CD8-positive, alpha-beta memory T cell (primary cell): ENCODE data around the gene ITGB4. TPM values are rescaled to one million over a fixed set of nuclear protein-coding genes. Genes with fewer than 3 reads are reported as not detected.

Source experiments
- CTCF ChIA-PET: fragments of 350-600 bp; sonication (Branson Sonifier 250); formaldehyde crosslinking; loops from one replicate; lab custom pipeline; 2021; ENCODE audit warnings: antibody characterized with exemption; lab: Charles Lee
- POLR2A ChIA-PET: fragments of 350-600 bp; sonication (Branson Sonifier 250); formaldehyde crosslinking; loops from one replicate; lab custom pipeline; 2021; ENCODE audit warnings: antibody characterized with exemption; lab: Charles Lee
- DNase-seq, 5 donors: peaks; one replicate each; pipeline versions ENCODE4 v3.0.0 to v3.0.0-alpha.2; 2020 to 2022; ENCODE audit warnings: mixed read lengths in 1 of 5
- H3K27ac ChIP-seq: one replicate; pipeline ENCODE4 v1.7.0; 2013; ENCODE audit warnings: low read depth, mild to moderate bottlenecking, low read length, moderate library complexity
- H3K27me3 ChIP-seq: 2 replicates; pipeline ENCODE4 v1.7.0; 2013; ENCODE audit warnings: low read length, mild to moderate bottlenecking; ENCODE audit not compliant: insufficient read depth, poor library complexity, severe bottlenecking
- H3K36me3 ChIP-seq: 2 replicates; pipeline ENCODE4 v1.7.0; 2013; ENCODE audit warnings: mild to moderate bottlenecking, low read length, moderate library complexity; ENCODE audit not compliant: insufficient read depth
- H3K4me1 ChIP-seq: 2 replicates; pipeline ENCODE4 v1.7.0; 2013; ENCODE audit warnings: mild to moderate bottlenecking, low read length, moderate library complexity; ENCODE audit not compliant: insufficient read depth
- H3K4me3 ChIP-seq: 2 replicates; pipeline ENCODE4 v1.7.0; 2013; ENCODE audit warnings: mild to moderate bottlenecking, low read length
- H3K9me3 ChIP-seq: 2 replicates; pipeline ENCODE4 v1.7.0; 2013; ENCODE audit warnings: mild to moderate bottlenecking, low read length
- H3K27ac Mint-ChIP-seq, 8 donors: one replicate each; pipeline ENCODE4 v1.8.0; 2020 to 2021; ENCODE audit warnings: mixed read lengths in 8 of 8, mild to moderate bottlenecking in 6 of 8, inconsistent platforms in 3 of 8, moderate library complexity in 3 of 8
- H3K27me3 Mint-ChIP-seq, 2 donors: one replicate each; pipeline ENCODE4 v1.8.0; 2020 to 2021; ENCODE audit warnings: mixed read lengths in 2 of 2, mild to moderate bottlenecking in 1 of 2, moderate library complexity in 1 of 2
- H3K36me3 Mint-ChIP-seq, 3 donors: one replicate each; pipeline ENCODE4 v1.8.0; 2020 to 2021; ENCODE audit warnings: mixed read lengths in 3 of 3, inconsistent platforms in 1 of 3, mild to moderate bottlenecking in 1 of 3
- H3K4me1 Mint-ChIP-seq, 3 donors: one replicate each; pipeline ENCODE4 v1.8.0; 2020 to 2021; ENCODE audit warnings: mixed read lengths in 3 of 3, inconsistent platforms in 1 of 3, mild to moderate bottlenecking in 1 of 3
- H3K4me3 Mint-ChIP-seq, 7 donors: one replicate each; pipeline ENCODE4 v1.8.0; 2020 to 2021; ENCODE audit warnings: mixed read lengths in 7 of 7, mild to moderate bottlenecking in 6 of 7, moderate library complexity in 4 of 7, inconsistent platforms in 2 of 7
- H3K9me3 Mint-ChIP-seq, 5 donors: one replicate each; pipeline ENCODE4 v1.8.0; 2020 to 2022; ENCODE audit warnings: mixed read lengths in 5 of 5, mild to moderate bottlenecking in 3 of 5, moderate library complexity in 2 of 5, inconsistent platforms in 1 of 5
- polyA plus RNA-seq: library from polyadenylated mRNA; unstranded; fragments of 300-500 nt; fragmentation: Illumina TruSeq; gene quantifications from one replicate; pipeline ENCODE4 v1.2.3, GENCODE V29; 2021
- total RNA-seq, 2 experiments: library from RNA; stranded (reverse); gene quantifications; one replicate each; pipeline ENCODE4 v1.2.3, GENCODE V29; 2021

The ITGB4 gene
- total and polyA plus RNA-seq, 3 experiments from 2014 or later, result 1.5 to 2.1 (median 1.8) TPM

DNA sequence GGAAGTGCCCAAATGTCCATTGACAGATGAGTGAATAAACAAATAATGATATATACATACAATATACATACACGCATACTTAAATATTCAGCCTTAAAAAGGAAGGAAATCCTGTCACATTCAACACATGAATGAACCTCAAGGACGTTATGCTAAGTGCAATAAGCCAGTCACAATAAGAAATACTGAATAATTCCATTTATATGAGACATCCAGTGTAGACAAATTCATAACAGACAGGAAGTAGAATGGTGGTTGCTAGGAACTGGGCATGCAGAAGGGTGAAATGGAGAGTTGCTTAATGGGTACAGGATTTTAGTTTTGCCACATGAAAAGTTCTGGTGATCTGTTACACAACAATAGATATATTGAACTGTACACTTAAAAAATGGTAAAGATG is 8.8 kb upstream of the ITGB4 start:
- Histone ChIP-seq H3K27me3 (peaks cover 4% of the 10 kb centered on the region), H3K27ac (no peak overlapping the region), H3K4me3 (no peak overlapping the region), H3K9me3 (no peaks in the 10 kb centered on the region), H3K4me1 (no peaks in the 10 kb centered on the region), H3K36me3 (no peaks in the 10 kb centered on the region)
- Mint-ChIP-seq H3K4me1 (no peaks in the 10 kb centered on the region), H3K4me3 (no peak overlapping the region), H3K27me3 (peaks cover 3 to 13% of the 10 kb centered on the region in 2 donors), H3K36me3 (peaks cover 0 to 15% (median 3%) of the 10 kb centered on the region in 3 donors), H3K27ac (no peak overlapping the region), H3K9me3 (no peaks in the 10 kb centered on the region)
- no peak for DNase-seq
- CTCF ChIA-PET, result no interaction called here
- POLR2A ChIA-PET, result no interaction called here

DNA sequence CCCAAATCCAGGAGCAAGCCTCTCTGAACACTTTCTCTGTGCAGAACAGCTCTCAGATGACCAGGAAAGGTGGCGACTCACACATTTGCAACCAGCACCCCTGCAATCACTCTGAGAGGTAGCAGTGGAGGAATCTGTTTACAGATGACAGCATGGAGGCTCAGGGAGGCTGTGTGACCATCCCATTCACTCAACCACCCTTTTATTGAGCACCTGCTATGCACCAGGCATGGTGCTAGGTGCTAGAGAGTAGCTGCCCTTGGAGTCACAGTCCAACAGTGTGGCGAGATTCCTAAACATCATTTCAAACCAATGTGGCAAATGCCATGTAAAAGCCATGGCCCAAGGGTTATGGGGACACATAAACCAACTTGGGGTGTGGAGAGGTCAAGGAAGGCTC is 1.5 kb upstream of the ITGB4 start:
- H3K27me3 Mint-ChIP-seq, result peaks cover 4 to 11% of the 10 kb centered on the region in 2 donors
- POLR2A ChIA-PET, result no interaction called here
- H3K4me1 Mint-ChIP-seq, result peaks cover 4 to 5% (median 4%) of the 10 kb centered on the region in 3 donors
- no peaks in the 10 kb centered on the region for H3K36me3 Mint-ChIP-seq
- H3K36me3 ChIP-seq, result no peaks in the 10 kb centered on the region
- no peaks in the 10 kb centered on the region for H3K9me3 ChIP-seq
- no peak overlapping the region for H3K27ac Mint-ChIP-seq
- H3K4me1 ChIP-seq, result no peaks in the 10 kb centered on the region
- CTCF ChIA-PET, result interaction anchor here (2.7 kb wide), 1 partner anchor 86 kb away, joined by 10 read pairs; the partner anchor contains the start of gene SMIM5
- no peak overlapping the region for H3K4me3 ChIP-seq
- H3K27me3 ChIP-seq, result peaks cover 4% of the 10 kb centered on the region
- H3K4me3 Mint-ChIP-seq, result peak overlapping the region in 6 of 7 donors; percentile 29 to 84 (median 76)
- H3K9me3 Mint-ChIP-seq, result no peaks in the 10 kb centered on the region
- no peak overlapping the region for H3K27ac ChIP-seq
- no peak for DNase-seq

DNA sequence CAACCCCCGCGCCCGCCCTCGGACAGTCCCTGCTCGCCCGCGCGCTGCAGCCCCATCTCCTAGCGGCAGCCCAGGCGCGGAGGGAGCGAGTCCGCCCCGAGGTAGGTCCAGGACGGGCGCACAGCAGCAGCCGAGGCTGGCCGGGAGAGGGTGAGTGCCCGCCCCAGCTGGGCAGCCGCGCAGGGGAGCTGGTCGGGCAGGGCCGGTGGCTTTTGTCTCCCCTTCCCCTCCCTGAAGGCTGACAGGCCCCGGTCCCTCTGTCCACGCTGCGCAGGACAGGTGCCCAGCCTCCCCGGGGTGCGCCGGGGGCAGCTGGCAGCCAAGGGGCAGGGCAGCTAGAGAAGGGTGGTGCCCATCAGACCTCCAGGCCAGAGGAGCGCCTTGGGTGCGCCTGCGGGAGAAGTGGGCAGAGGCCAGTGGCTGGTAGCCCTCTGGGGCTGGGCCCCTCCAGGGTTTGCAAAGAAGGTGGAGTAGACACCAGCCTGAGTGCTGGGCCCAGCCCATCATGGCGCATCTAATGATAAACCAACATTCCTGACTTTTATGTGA is 278 bp downstream of the ITGB4 start:
- no peak overlapping the region for H3K27ac ChIP-seq
- H3K4me3 ChIP-seq, result no peak overlapping the region
- H3K9me3 ChIP-seq, result no peaks in the 10 kb centered on the region
- CTCF ChIA-PET, result interaction anchor here (3.5 kb wide), 1 partner anchor 27 kb away, joined by 19 read pairs; no protein-coding TSS in a partner anchor
- Mint-ChIP-seq H3K4me3 (peak overlapping the region in 4 of 7 donors; percentile 28 to 75 (median 54)), H3K27me3 (peaks cover 4 to 5% of the 10 kb centered on the region in 2 donors), H3K36me3 (no peaks in the 10 kb centered on the region), H3K9me3 (no peaks in the 10 kb centered on the region), H3K27ac (no peak overlapping the region), H3K4me1 (peaks cover 4 to 5% (median 4%) of the 10 kb centered on the region in 3 donors)
- no peaks in the 10 kb centered on the region for H3K4me1 ChIP-seq
- H3K36me3 ChIP-seq, result no peaks in the 10 kb centered on the region
- no peak for DNase-seq
- H3K27me3 ChIP-seq, result no peaks in the 10 kb centered on the region
- POLR2A ChIA-PET, result no interaction called here

DNA sequence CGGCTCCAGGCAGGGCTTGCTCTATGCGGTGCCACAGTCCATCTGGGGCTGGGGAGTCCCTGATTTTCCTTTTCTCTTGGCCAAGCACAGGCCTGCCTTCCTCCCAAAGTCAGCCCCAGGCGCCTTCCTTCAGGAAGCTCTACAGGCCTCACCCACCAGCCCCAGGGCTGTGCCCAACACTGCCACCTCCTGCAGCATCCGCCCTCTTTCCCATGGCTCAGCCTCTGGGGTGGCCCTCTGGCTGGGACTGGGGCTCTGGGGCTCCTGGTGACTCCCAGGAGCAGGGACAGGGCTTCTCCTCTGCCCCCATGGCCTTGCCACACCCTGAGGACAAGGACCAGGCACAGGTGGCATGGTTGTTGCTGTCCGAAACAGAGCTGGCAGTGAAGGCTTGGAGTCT is 817 bp downstream of the ITGB4 start:
- Histone ChIP-seq H3K27ac (no peak overlapping the region), H3K27me3 (no peaks in the 10 kb centered on the region), H3K36me3 (no peaks in the 10 kb centered on the region), H3K4me3 (no peak overlapping the region), H3K9me3 (no peaks in the 10 kb centered on the region), H3K4me1 (no peaks in the 10 kb centered on the region)
- no peak for DNase-seq
- peaks cover 4 to 5% (median 4%) of the 10 kb centered on the region in 3 donors for H3K4me1 Mint-ChIP-seq
- POLR2A ChIA-PET, result interaction anchor here (0.6 kb wide), 1 partner anchor 45 kb away, joined by 3 read pairs; no protein-coding TSS in a partner anchor
- peaks cover 2 to 4% of the 10 kb centered on the region in 2 donors for H3K27me3 Mint-ChIP-seq
- CTCF ChIA-PET, result interaction anchor here (3.5 kb wide), 1 partner anchor 27 kb away, joined by 19 read pairs; no protein-coding TSS in a partner anchor
- H3K27ac Mint-ChIP-seq, result peak overlapping the region in 1 of 8 donors; percentile 57
- H3K36me3 Mint-ChIP-seq, result no peaks in the 10 kb centered on the region
- no peaks in the 10 kb centered on the region for H3K9me3 Mint-ChIP-seq
- peak overlapping the region in 4 of 7 donors; percentile 28 to 75 (median 54) for H3K4me3 Mint-ChIP-seq

DNA sequence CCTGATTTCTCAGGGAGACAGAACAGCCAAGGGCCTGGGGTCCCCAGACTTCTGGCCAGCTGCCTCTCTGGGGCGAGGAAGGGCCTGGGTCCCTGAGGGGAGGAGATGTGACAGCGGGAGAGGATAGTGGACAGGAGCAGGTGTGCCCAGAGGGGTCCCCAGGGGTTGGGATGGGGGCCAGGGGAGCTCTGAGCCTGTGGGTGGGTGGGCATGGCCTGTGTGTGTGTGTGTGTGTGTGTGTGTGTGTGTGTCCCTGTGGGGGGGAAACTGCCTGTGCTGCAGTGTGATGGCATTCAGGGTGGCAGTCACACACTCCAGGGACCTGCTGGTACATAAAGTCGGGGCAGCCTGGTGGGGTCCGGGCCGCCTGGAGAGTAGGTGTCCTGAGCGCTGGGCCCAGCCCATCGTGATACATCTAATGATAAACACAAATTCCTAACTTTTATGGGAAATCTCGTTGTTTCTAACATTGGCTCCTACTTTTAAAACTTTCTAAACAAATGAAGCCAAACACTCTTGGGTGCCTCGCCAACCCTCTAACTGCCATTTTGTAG is 1.4 kb downstream of the ITGB4 start:
- Mint-ChIP-seq H3K36me3 (no peaks in the 10 kb centered on the region), H3K27ac (peak overlapping the region in 1 of 8 donors; percentile 57), H3K9me3 (no peaks in the 10 kb centered on the region), H3K4me1 (peaks cover 4 to 5% (median 4%) of the 10 kb centered on the region in 3 donors), H3K27me3 (peaks cover 0 to 4% of the 10 kb centered on the region in 2 donors), H3K4me3 (peak overlapping the region in 2 of 7 donors; percentile 32 to 48)
- no peak for DNase-seq
- ChIA-PET POLR2A (interaction anchor here (0.6 kb wide), 1 partner anchor 45 kb away, joined by 3 read pairs; no protein-coding TSS in a partner anchor), CTCF (interaction anchor here (3.5 kb wide), 1 partner anchor 26 kb away, joined by 19 read pairs; no protein-coding TSS in a partner anchor)
- no peak overlapping the region for H3K4me3 ChIP-seq
- no peaks in the 10 kb centered on the region for H3K27me3 ChIP-seq
- H3K9me3 ChIP-seq, result no peaks in the 10 kb centered on the region
- H3K4me1 ChIP-seq, result no peaks in the 10 kb centered on the region
- no peak overlapping the region for H3K27ac ChIP-seq
- H3K36me3 ChIP-seq, result no peaks in the 10 kb centered on the region

DNA sequence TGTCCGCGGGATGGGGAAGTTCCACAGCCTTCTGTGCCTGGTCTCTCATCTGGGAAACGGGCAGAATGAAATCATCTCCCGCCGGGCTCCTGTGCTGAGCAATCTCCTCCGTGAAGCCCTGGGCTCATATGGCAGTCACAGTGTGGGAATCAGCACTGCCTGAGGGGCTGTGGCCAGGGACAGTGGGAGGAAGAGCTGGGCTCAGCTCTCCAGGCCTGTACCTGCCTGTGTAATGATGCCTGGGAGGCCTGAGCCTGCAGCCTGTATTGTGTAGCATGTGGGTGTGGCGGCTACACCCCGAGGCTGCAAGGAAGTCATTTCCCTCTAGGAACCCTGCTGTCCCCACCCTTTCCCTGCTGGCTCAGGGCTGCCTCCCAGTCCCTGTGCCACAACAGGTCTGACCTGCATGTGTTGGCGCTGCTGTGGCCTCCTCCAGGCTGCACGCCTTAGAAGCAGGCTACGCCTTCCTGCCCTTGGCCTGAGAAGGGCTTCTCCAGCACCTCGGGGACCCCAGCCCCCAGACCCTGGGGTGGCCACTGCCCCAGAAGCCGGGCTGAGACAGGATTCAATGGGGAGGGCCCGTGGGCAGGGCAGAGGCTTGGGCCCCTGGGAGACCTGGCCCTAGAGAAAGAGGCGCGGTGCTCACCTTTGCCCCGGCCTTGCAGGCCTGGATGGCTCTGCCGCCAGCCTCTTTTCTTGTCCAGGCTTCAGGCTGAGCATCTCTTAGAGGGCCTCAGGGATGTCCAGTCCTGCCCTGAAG is 2.1 kb downstream of the ITGB4 start:
- peaks cover 4 to 5% (median 4%) of the 10 kb centered on the region in 3 donors for H3K4me1 Mint-ChIP-seq
- Histone ChIP-seq H3K4me3 (no peak overlapping the region), H3K36me3 (no peaks in the 10 kb centered on the region), H3K9me3 (no peaks in the 10 kb centered on the region), H3K27me3 (no peaks in the 10 kb centered on the region), H3K27ac (no peak overlapping the region), H3K4me1 (no peaks in the 10 kb centered on the region)
- ChIA-PET CTCF (interaction anchor here (3.5 kb wide), 1 partner anchor 25 kb away, joined by 19 read pairs; no protein-coding TSS in a partner anchor), POLR2A (no interaction called here)
- peak overlapping the region in 1 of 7 donors; percentile 48 for H3K4me3 Mint-ChIP-seq
- no peaks in the 10 kb centered on the region for H3K36me3 Mint-ChIP-seq
- H3K9me3 Mint-ChIP-seq, result no peaks in the 10 kb centered on the region
- DNase-seq, result no peak
- peaks cover 0 to 4% of the 10 kb centered on the region in 2 donors for H3K27me3 Mint-ChIP-seq
- H3K27ac Mint-ChIP-seq, result no peak overlapping the region

DNA sequence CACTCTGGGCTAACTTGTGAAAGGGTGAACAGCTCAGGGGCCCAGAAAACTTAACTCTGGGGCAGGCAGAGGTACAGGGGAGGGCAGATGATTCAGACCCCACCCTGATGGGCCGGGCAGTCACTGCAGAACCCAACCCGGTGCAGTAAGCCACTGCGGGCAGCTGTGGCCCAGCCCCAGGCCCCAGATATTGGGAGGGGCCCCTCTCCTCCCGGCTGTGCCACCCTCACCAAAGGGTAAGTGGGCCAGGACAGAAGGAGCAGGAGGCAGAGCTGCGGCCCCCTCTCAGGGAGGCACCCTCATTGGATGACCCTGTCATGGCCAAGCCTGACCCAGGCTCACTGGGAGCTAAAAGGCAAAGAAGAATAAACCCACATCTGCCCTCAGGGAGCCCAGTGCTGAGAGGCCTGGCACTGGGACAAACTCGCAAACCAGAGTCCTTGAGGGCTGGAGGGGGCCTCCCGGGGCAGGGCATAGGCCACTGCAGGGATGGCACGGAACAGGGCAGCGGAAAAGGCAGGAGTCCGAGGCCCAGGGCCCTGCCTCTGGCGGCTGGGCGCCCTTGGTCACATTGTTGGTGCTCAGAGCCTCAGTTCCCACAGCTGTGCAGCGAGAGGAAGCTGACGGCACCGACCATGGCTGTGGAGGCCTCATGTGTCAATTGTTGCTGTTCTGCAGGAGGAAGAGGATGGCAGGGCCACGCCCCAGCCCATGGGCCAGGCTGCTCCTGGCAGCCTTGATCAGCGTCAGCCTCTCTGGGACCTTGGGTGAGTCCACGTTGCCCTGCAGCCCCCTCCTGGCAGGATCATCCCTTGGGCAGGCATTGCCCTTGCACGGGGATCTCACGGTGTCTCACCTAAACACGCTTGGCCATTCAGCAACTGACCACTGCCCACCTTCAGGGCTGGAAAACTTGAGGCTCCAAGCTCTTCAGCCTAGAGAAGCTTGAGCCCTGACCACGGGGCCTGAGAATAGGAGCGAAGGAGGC is 3.1 kb downstream of the ITGB4 start:
- POLR2A ChIA-PET, result no interaction called here
- H3K36me3 ChIP-seq, result no peaks in the 10 kb centered on the region
- no peak overlapping the region for H3K27ac ChIP-seq
- no peaks in the 10 kb centered on the region for H3K36me3 Mint-ChIP-seq
- no peaks in the 10 kb centered on the region for H3K9me3 ChIP-seq
- H3K4me1 Mint-ChIP-seq, result peaks cover 4 to 5% (median 4%) of the 10 kb centered on the region in 3 donors
- no peak overlapping the region for H3K4me3 Mint-ChIP-seq
- H3K27me3 ChIP-seq, result no peaks in the 10 kb centered on the region
- no peaks in the 10 kb centered on the region for H3K9me3 Mint-ChIP-seq
- CTCF ChIA-PET, result no interaction called here
- H3K27ac Mint-ChIP-seq, result no peak overlapping the region
- no peak for DNase-seq
- no peak overlapping the region for H3K4me3 ChIP-seq
- H3K4me1 ChIP-seq, result no peaks in the 10 kb centered on the region
- no peaks in the 10 kb centered on the region for H3K27me3 Mint-ChIP-seq
